H1 (cell line): ENCODE results near the gene CIT. TPM values are rescaled to one million over a fixed set of nuclear protein-coding genes. Genes with fewer than 3 reads are reported as not detected.

Experiments
- CTCF ChIA-PET: fragments of 300-600 bp; sonication (Branson Sonifier 250); formaldehyde crosslinking; loops from one replicate; lab custom pipeline; 2021; ENCODE audit not compliant: partially characterized antibody; lab: Charles Lee
- POLR2A ChIA-PET: fragments of 300-600 bp; sonication (Branson Sonifier 250); formaldehyde crosslinking; loops from one replicate; lab custom pipeline; 2021; ENCODE audit warnings: inconsistent platforms; ENCODE audit not compliant: partially characterized antibody; lab: Charles Lee
- DNase-seq, 2 experiments: peaks; one replicate each; pipeline versions ENCODE4 v3.0.0 to v3.0.0-alpha.2; 2010 to 2022; ENCODE audit warnings: low spot score in 2 of 2, low read depth in 1 of 2, mixed read lengths in 1 of 2
- FAIRE-seq: peaks from 2 replicates; lab custom pipeline; 2011; peaks lifted over from hg19 to GRCh38; lab: Jason Lieb, UNC
- H2AFZ ChIP-seq: 2 replicates; pipeline ENCODE4 v1.8.1; 2012; ENCODE audit warnings: low read length, inconsistent platforms
- H2AK5ac ChIP-seq: 2 replicates; pipeline ENCODE4 v1.6.1; 2013; ENCODE audit warnings: low read depth, low read length
- H2BK120ac ChIP-seq: replicated peaks from 2 replicates; pipeline ENCODE3; 2013; ENCODE audit warnings: low read depth, low read length, inconsistent platforms
- H2BK12ac ChIP-seq: 2 replicates; pipeline ENCODE4 v1.6.1; 2013; ENCODE audit warnings: low read depth, low read length
- H2BK15ac ChIP-seq: 2 replicates; pipeline ENCODE4 v1.6.1; 2013; ENCODE audit warnings: low read length
- H2BK20ac ChIP-seq: 2 replicates; pipeline ENCODE4 v1.6.1; 2013; ENCODE audit warnings: low read length
- H2BK5ac ChIP-seq: 2 replicates; pipeline ENCODE4 v1.6.1; 2013; ENCODE audit warnings: low read depth, low read length
- H3K14ac ChIP-seq: 2 replicates; pipeline ENCODE4 v1.6.1; 2013; ENCODE audit warnings: inconsistent platforms; ENCODE audit not compliant: insufficient read length
- H3K18ac ChIP-seq: 2 replicates; pipeline ENCODE4 v1.6.1; 2013; ENCODE audit warnings: low read length; ENCODE audit errors: extremely low read depth
- H3K23ac ChIP-seq: 2 replicates; pipeline ENCODE4 v1.6.1; 2013; ENCODE audit warnings: inconsistent platforms; ENCODE audit not compliant: insufficient read length
- H3K23me2 ChIP-seq: 2 replicates; pipeline ENCODE4 v1.6.1; 2013; ENCODE audit warnings: low read depth, low read length
- H3K27ac ChIP-seq: 2 replicates; pipeline ENCODE4 v1.6.1; 2011; ENCODE audit warnings: low read depth, low read length, inconsistent platforms
- H3K27me3 ChIP-seq, 4 experiments: replicated peaks in 1 of 4; 1 replicate in 1 of 4; 2 replicates in 3 of 4; pipeline versions ENCODE4 v1.6.1 to v1.8.1; 2011 to 2013; ENCODE audit warnings: low read length in 3 of 4, mild to moderate bottlenecking in 3 of 4, inconsistent platforms in 2 of 4, mixed read lengths in 2 of 4, moderate library complexity in 1 of 4; ENCODE audit not compliant: control insufficient read depth in 3 of 4, insufficient read depth in 3 of 4; ENCODE audit errors: extremely low read depth in 1 of 4
- H3K36me3 ChIP-seq, 4 experiments: 2 replicates each; pipeline versions ENCODE4 v1.6.1 to v1.8.1; 2011 to 2013; ENCODE audit warnings: mild to moderate bottlenecking in 4 of 4, low read length in 3 of 4, moderate library complexity in 2 of 4, control low read depth in 1 of 4, inconsistent platforms in 1 of 4; ENCODE audit not compliant: insufficient read depth in 4 of 4, control insufficient read depth in 2 of 4
- H3K4ac ChIP-seq: replicated peaks from 2 replicates; pipeline ENCODE3; 2013; ENCODE audit warnings: low read length, low read depth, mixed read lengths, inconsistent platforms; ENCODE audit not compliant: insufficient read length
- H3K4me1 ChIP-seq, 4 experiments: replicated peaks in 1 of 4; 1 replicate in 1 of 4; 2 replicates in 3 of 4; pipeline versions ENCODE4 v1.6.1 to v1.8.1; 2011 to 2013; ENCODE audit warnings: low read length in 3 of 4, inconsistent platforms in 2 of 4, mixed read lengths in 1 of 4; ENCODE audit not compliant: insufficient read depth in 4 of 4, control insufficient read depth in 3 of 4
- H3K4me2 ChIP-seq, 2 experiments: 2 replicates each; pipeline versions ENCODE4 v1.6.1 to v1.8.1; 2011 to 2013; ENCODE audit warnings: low read depth in 2 of 2, low read length in 2 of 2, control low read depth in 1 of 2, inconsistent platforms in 1 of 2, mild to moderate bottlenecking in 1 of 2; ENCODE audit not compliant: insufficient read depth in 1 of 2
- H3K4me3 ChIP-seq, 4 experiments: fragments of 200-600, 300-600 bp in 1 of 4; sonication (generic), shearing (Covaris generic), sonication (Bioruptor Twin) in 1 of 4; 2 replicates each; pipeline versions ENCODE4 v1.5.1 to v1.8.1; 2011 to 2016; ENCODE audit warnings: low read length in 4 of 4, low read depth in 3 of 4, control low read depth in 2 of 4, inconsistent platforms in 2 of 4, mild to moderate bottlenecking in 2 of 4, mixed read lengths in 1 of 4, moderate library complexity in 1 of 4; ENCODE audit not compliant: insufficient read depth in 2 of 4; ENCODE audit errors: extremely low read depth in 1 of 4
- H3K56ac ChIP-seq: replicated peaks from 2 replicates; pipeline ENCODE3; 2013; ENCODE audit warnings: low read depth, mild to moderate bottlenecking, mixed read lengths, low read length, inconsistent platforms; ENCODE audit not compliant: insufficient read length
- H3K79me1 ChIP-seq: 2 replicates; pipeline ENCODE4 v1.6.1; 2013; ENCODE audit warnings: low read depth, low read length, control low read depth
- H3K79me2 ChIP-seq, 2 experiments: 2 replicates each; pipeline versions ENCODE4 v1.6.1 to v1.8.1; 2012 to 2013; ENCODE audit warnings: low read length in 2 of 2, mild to moderate bottlenecking in 2 of 2, inconsistent platforms in 1 of 2; ENCODE audit not compliant: insufficient read depth in 2 of 2, control insufficient read depth in 1 of 2
- H3K9ac ChIP-seq, 4 experiments: replicated peaks in 1 of 4; 1 replicate in 1 of 4; 2 replicates in 3 of 4; pipeline versions ENCODE4 v1.6.1 to v1.8.1; 2011 to 2013; ENCODE audit warnings: low read depth in 3 of 4, low read length in 3 of 4, control low read depth in 2 of 4, mild to moderate bottlenecking in 2 of 4, moderate library complexity in 2 of 4, inconsistent platforms in 1 of 4; ENCODE audit errors: extremely low read depth in 1 of 4
- H3K9me3 ChIP-seq, 2 experiments: 2 replicates each; pipeline versions ENCODE4 v1.6.1 to v1.8.1; 2012 to 2013; ENCODE audit warnings: mild to moderate bottlenecking in 2 of 2, moderate library complexity in 2 of 2, control low read depth in 1 of 2, inconsistent platforms in 1 of 2, low read depth in 1 of 2, low read length in 1 of 2, mixed read lengths in 1 of 2; ENCODE audit not compliant: insufficient read depth in 2 of 2
- H4K20me1 ChIP-seq, 2 experiments: replicated peaks in 1 of 2; 2 replicates each; pipeline versions ENCODE3 to v1.8.1; 2011 to 2013; ENCODE audit warnings: inconsistent platforms in 2 of 2, low read length in 2 of 2, mild to moderate bottlenecking in 1 of 2; ENCODE audit not compliant: insufficient read depth in 2 of 2, control insufficient read depth in 1 of 2
- H4K5ac ChIP-seq: 2 replicates; pipeline ENCODE4 v1.6.1; 2013; ENCODE audit warnings: low read length, low read depth, mixed read lengths, inconsistent platforms; ENCODE audit not compliant: insufficient read length
- H4K8ac ChIP-seq: 2 replicates; pipeline ENCODE4 v1.8.0; 2013; ENCODE audit warnings: mild to moderate bottlenecking, moderate library complexity, low read length, inconsistent platforms; ENCODE audit not compliant: insufficient read depth; ENCODE audit errors: extremely low read depth
- H4K91ac ChIP-seq: replicated peaks from 2 replicates; pipeline ENCODE3; 2013; ENCODE audit warnings: low read length, mixed read lengths, inconsistent platforms; ENCODE audit not compliant: insufficient read length
- BCL11A ChIP-seq, 2 experiments: IDR thresholded peaks; one replicate each; pipeline ENCODE4 v1.6.1; 2011; ENCODE audit warnings: low read depth in 2 of 2, low read length in 2 of 2, mild to moderate bottlenecking in 2 of 2
- CEBPB ChIP-seq: IDR thresholded peaks from 2 replicates; pipeline ENCODE4 v1.6.1; 2012; ENCODE audit warnings: low read depth, low read length
- CTBP2 ChIP-seq: IDR thresholded peaks from 2 replicates; pipeline ENCODE4 v1.7.0; 2011; ENCODE audit warnings: borderline replicate concordance, mild to moderate bottlenecking, moderate library complexity, mixed read lengths, low read length; ENCODE audit not compliant: insufficient read depth, insufficient read length
- NRF1 ChIP-seq: IDR thresholded peaks from 2 replicates; pipeline ENCODE4 v1.6.1; 2011; ENCODE audit warnings: mild to moderate bottlenecking, low read depth, low read length, improper control_type of control experiment
- SIN3A ChIP-seq, 2 experiments: IDR thresholded peaks in 1 of 2; conservative IDR thresholded peaks in 1 of 2; 2 replicates each; pipeline ENCODE4 v1.6.1; 2011 to 2012; ENCODE audit warnings: low read length in 2 of 2, improper control_type of control experiment in 1 of 2, low read depth in 1 of 2, mild to moderate bottlenecking in 1 of 2
- SP4 ChIP-seq: IDR thresholded peaks from 2 replicates; pipeline ENCODE4 v1.6.1; 2012; ENCODE audit warnings: low read length, inconsistent platforms
- YY1 ChIP-seq: IDR thresholded peaks from 2 replicates; pipeline ENCODE4 v1.6.1; 2011; ENCODE audit warnings: low read depth, mild to moderate bottlenecking, low read length
- WGBS, 2 experiments: shearing (Covaris generic) in 1 of 2; methylation state at CpG; one replicate each; pipeline versions ENCODE4 v1.1.6 to v1.1.7; 2013 to 2015; ENCODE audit warnings: low lambda C conversion rate in 2 of 2, mixed read lengths in 2 of 2, inconsistent platforms in 1 of 2, low coverage in 1 of 2, missing lambda C conversion rate in 1 of 2; ENCODE audit not compliant: insufficient replicate concordance in 2 of 2, insufficient coverage in 1 of 2, insufficient read length in 1 of 2; ENCODE audit errors: extremely low coverage in 1 of 2, missing lambda C conversion rate in 1 of 2; 5-methylcytosine and 5-hydroxymethylcytosine counted together
- polyA plus RNA-seq, 7 experiments: library from polyadenylated mRNA; depleted of rRNA in 3 of 7; stranded (reverse) in 5 of 7; unstranded in 2 of 7; fragments of >200 nt in 5 of 7; fragments of 200-250 nt in 2 of 7; gene quantifications; 1 replicate in 5 of 7; 2 replicates in 1 of 7; 4 replicates in 1 of 7; pipeline versions ENCODE4 v1.2.1 to v1.2.3, GENCODE V29; 2011 to 2013; ENCODE audit warnings: missing spikeins in 2 of 7, mixed read lengths in 2 of 7
- total RNA-seq: library from RNA; stranded (reverse); fragmentation: NEBNext Ultra II Directional; extraction: Animal tissue kit (Norgen Biotek cat#: 25700); gene quantifications from 2 replicates; pipeline ENCODE4 v1.2.1, GENCODE V29; 2021
- TF ChIP-seq, protein P1 (sequence below): IDR thresholded peaks from 2 replicates; pipeline ENCODE4 v1.6.1; 2012; ENCODE audit warnings: inconsistent platforms
- TF ChIP-seq, protein P2 (sequence below): IDR thresholded peaks from 2 replicates; pipeline ENCODE4 v1.6.1; 2012; ENCODE audit warnings: low read length, inconsistent platforms
- TF ChIP-seq, protein P3 (sequence below): IDR thresholded peaks from 2 replicates; pipeline ENCODE4 v1.6.1; 2011; ENCODE audit warnings: low read depth, mild to moderate bottlenecking, low read length; ENCODE audit not compliant: insufficient read depth

The CIT gene
- total and polyA plus RNA-seq, 2 of the 8 experiments (the other 6 are each of a cell fraction or from before 2014, with no cell fraction given) = 17.1 to 60.9 TPM

DNA sequence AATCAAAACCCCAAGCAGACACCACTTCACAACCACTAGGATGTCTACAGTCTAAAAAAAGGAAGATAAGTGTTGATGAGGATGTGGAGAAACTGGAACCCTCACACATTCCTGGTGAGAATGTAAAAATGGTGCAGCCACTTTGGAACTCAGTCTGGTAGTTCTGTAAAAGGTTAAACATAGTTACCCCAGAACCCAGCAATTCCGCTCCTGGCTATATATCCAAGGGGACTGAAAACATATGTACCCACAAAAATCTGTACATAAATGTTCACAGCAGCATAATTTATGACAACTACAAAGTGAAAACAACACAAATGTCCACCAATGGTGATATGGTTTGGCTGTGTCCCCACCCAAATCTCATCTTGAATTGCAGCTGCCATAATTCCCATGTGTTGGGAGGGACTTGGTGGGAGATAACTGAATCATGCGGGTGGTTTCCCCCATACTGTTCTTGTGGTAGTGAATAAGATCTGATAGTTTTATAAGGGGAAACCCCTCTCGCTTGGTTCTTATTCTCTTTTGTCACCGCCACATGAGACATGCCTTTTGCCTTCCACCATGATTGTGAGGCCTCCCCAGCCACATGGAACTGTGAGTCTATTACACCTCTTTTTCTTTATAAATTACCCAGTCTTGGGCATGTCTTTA is 162.4 kb downstream of the CIT start:
- Histone ChIP-seq H3K4me3 (no peak overlapping the region), H3K9ac (no peak overlapping the region), H3K79me1 (no peaks in the 10 kb centered on the region), H3K4me2 (no peak overlapping the region), H3K27ac (no peak overlapping the region), H3K27me3 (no peaks in the 10 kb centered on the region), H2BK15ac (no peak overlapping the region), H3K18ac (no peak overlapping the region), H3K4me1 (no peaks in the 10 kb centered on the region), H4K91ac (no peak overlapping the region), H3K36me3 (peaks cover 20 to 70% (median 49%) of the 10 kb centered on the region in 4 experiments), H3K23ac (no peak overlapping the region), H2BK12ac (no peak overlapping the region), H2BK20ac (no peak overlapping the region), H2AK5ac (no peak overlapping the region), H3K9me3 (no peaks in the 10 kb centered on the region), H3K14ac (no peak overlapping the region), H3K4ac (no peak overlapping the region), H3K23me2 (no peaks in the 10 kb centered on the region), H4K8ac (no peak overlapping the region), H4K20me1 (peaks cover 0 to 3% of the 10 kb centered on the region in 2 experiments), H3K56ac (no peak overlapping the region), H3K79me2 (no peaks in the 10 kb centered on the region), H4K5ac (no peak overlapping the region), H2AFZ (no peak overlapping the region), H2BK120ac (no peak overlapping the region), H2BK5ac (no peak overlapping the region)
- CTCF ChIA-PET = no interaction called here
- 94% methylated on average over 4 of the region's 4 CpGs; no CpG with 5 or more reads in 1 of the 2 experiments for WGBS, 2 experiments
- no peak for FAIRE-seq
- no peak for DNase-seq
- POLR2A ChIA-PET = no interaction called here
- TF ChIP-seq SP4 = no peak
- TF ChIP-seq, protein P1, sequence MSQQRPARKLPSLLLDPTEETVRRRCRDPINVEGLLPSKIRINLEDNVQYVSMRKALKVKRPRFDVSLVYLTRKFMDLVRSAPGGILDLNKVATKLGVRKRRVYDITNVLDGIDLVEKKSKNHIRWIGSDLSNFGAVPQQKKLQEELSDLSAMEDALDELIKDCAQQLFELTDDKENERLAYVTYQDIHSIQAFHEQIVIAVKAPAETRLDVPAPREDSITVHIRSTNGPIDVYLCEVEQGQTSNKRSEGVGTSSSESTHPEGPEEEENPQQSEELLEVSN = no peak
- no peak for TF ChIP-seq NRF1
- TF ChIP-seq SIN3A (conservative IDR thresholded peaks at IDR 0.05 in 1 of 2, IDR thresholded peaks at IDR 0.05 in 1 of 2; ENCODE audit: low read depth in 1 of 2, low read length in 2 of 2) = no peak
- TF ChIP-seq CEBPB = no peak
- TF ChIP-seq, protein P2, sequence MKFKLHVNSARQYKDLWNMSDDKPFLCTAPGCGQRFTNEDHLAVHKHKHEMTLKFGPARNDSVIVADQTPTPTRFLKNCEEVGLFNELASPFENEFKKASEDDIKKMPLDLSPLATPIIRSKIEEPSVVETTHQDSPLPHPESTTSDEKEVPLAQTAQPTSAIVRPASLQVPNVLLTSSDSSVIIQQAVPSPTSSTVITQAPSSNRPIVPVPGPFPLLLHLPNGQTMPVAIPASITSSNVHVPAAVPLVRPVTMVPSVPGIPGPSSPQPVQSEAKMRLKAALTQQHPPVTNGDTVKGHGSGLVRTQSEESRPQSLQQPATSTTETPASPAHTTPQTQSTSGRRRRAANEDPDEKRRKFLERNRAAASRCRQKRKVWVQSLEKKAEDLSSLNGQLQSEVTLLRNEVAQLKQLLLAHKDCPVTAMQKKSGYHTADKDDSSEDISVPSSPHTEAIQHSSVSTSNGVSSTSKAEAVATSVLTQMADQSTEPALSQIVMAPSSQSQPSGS = no peak
- TF ChIP-seq CTBP2 = no peak
- TF ChIP-seq BCL11A (IDR thresholded peaks at IDR 0.05; ENCODE audit: low read depth in 2 of 2, low read length in 2 of 2) = no peak
- no peak for TF ChIP-seq YY1
- TF ChIP-seq, protein P3, sequence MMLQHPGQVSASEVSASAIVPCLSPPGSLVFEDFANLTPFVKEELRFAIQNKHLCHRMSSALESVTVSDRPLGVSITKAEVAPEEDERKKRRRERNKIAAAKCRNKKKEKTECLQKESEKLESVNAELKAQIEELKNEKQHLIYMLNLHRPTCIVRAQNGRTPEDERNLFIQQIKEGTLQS = no peak
